PC-9 (cell line): Measurements from ENCODE around the gene CUX1. TPM values are rescaled to one million over a fixed set of nuclear protein-coding genes. Genes with fewer than 3 reads are reported as not detected.
A peak's percentile ranks its signal among the peaks of the same experiment; 100 is the strongest.

Experiments
- BruUV-seq: library from RNA; stranded (reverse); fragments of 400-500 nt; replicated peaks from 2 replicates; lab custom pipeline; 2021; lab: Mats Ljungman, UMichigan
- CTCF ChIA-PET: fragments of 300-600 bp; sonication (Branson Sonifier 250); formaldehyde crosslinking; loops from one replicate; lab custom pipeline; 2022; ENCODE audit warnings: antibody characterized with exemption; lab: Charles Lee
- POLR2A ChIA-PET: fragments of 300-600 bp; sonication (Branson Sonifier 250); formaldehyde crosslinking; loops from one replicate; lab custom pipeline; 2022; ENCODE audit warnings: antibody characterized with exemption; ENCODE audit not compliant: unreplicated experiment; lab: Charles Lee
- DNase-seq, 2 experiments: peaks; one replicate each; pipeline versions ENCODE4 v3.0.0 to v3.0.0-alpha.2; 2015 to 2022; ENCODE audit warnings: mixed read lengths in 1 of 2
- H2AFZ ChIP-seq: fragments of 200-600 bp; sonication (generic); 2 replicates; pipeline ENCODE4 v1.8.1; 2017; ENCODE audit warnings: antibody characterized with exemption
- H3F3A ChIP-seq: fragments of 200-600 bp; sonication (generic); 2 replicates; pipeline ENCODE4 v1.8.1; 2017; ENCODE audit warnings: antibody characterized with exemption, mild to moderate bottlenecking, low read depth; ENCODE audit not compliant: insufficient read depth
- H3K27ac ChIP-seq: fragments of 200-600 bp; sonication (generic); 2 replicates; pipeline ENCODE4 v1.6.1; 2016; ENCODE audit warnings: mixed run types
- H3K27me3 ChIP-seq: fragments of 200-600 bp; sonication (generic); 2 replicates; pipeline ENCODE4 v1.6.1; 2016; ENCODE audit warnings: low read depth, mixed run types; ENCODE audit not compliant: insufficient read depth
- H3K36me3 ChIP-seq: fragments of 200-600 bp; sonication (generic); 2 replicates; pipeline ENCODE4 v1.6.1; 2016; ENCODE audit warnings: low read depth, mixed run types
- H3K4me1 ChIP-seq: fragments of 200-600 bp; sonication (generic); replicated peaks from 2 replicates; pipeline ENCODE4 v1.6.1; 2016; ENCODE audit warnings: mixed run types; ENCODE audit not compliant: insufficient read depth
- H3K4me2 ChIP-seq: fragments of 200-600 bp; sonication (generic); 2 replicates; pipeline ENCODE4 v1.6.1; 2017; ENCODE audit warnings: mixed run types
- H3K4me3 ChIP-seq: fragments of 200-600 bp; sonication (generic); 2 replicates; pipeline ENCODE4 v1.6.1; 2016; ENCODE audit warnings: mixed run types
- H3K79me2 ChIP-seq: fragments of 200-600 bp; sonication (generic); 2 replicates; pipeline ENCODE4 v1.6.1; 2017; ENCODE audit warnings: low read depth, mixed run types
- H3K9me2 ChIP-seq: fragments of 200-600 bp; sonication (generic); 2 replicates; pipeline ENCODE4 v1.8.1; 2017; ENCODE audit warnings: mild to moderate bottlenecking; ENCODE audit not compliant: insufficient read depth
- H3K9me3 ChIP-seq: fragments of 200-600 bp; sonication (generic); 2 replicates; pipeline ENCODE4 v1.8.1; 2016; ENCODE audit warnings: low read depth; ENCODE audit not compliant: insufficient read depth
- H4K20me1 ChIP-seq: fragments of 200-600 bp; sonication (generic); 2 replicates; pipeline ENCODE4 v1.8.1; 2017; ENCODE audit not compliant: insufficient read depth
- CTCF ChIP-seq: fragments of 200-600 bp; sonication (generic); conservative IDR thresholded peaks from 2 replicates; pipeline ENCODE4 v1.6.1; 2017; ENCODE audit warnings: mixed run types, antibody characterized with exemption, mild to moderate bottlenecking, moderate library complexity
- EZH2 ChIP-seq: fragments of 200-600 bp; sonication (generic); IDR thresholded peaks from 2 replicates; pipeline ENCODE4 v1.8.0; 2017; ENCODE audit warnings: antibody characterized with exemption, low read depth
- intact Hi-C: fragments of 100-400 bp; cut with micrococcal nuclease; formaldehyde crosslinking; loops from one replicate; pipeline ENCODE4 v1.10.0; 2022; ENCODE audit not compliant: unreplicated experiment
- total RNA-seq: library from RNA; stranded (reverse); gene quantifications from 2 replicates; pipeline ENCODE4 v1.2.3, GENCODE V29; 2021

CUX1 gene
- total RNA-seq, 1 experiment from 2014 or later: 83.3 TPM

GRCh38 chr7:102098986-102099385, 281.6 kb downstream of the CUX1 start:
- CTCF ChIA-PET: no interaction called here

GRCh38 chr7:102099474-102099873, 282.0 kb downstream of the CUX1 start:
- no peak for DNase-seq
- H3K79me2 ChIP-seq: no peaks in the 10 kb centered on the region
- intact Hi-C loops: no loop called here
- H3K36me3 ChIP-seq: no peaks in the 10 kb centered on the region
- no peak overlapping the region for H2AFZ ChIP-seq
- H4K20me1 ChIP-seq: no peaks in the 10 kb centered on the region
- no peaks in the 10 kb centered on the region for H3K27me3 ChIP-seq
- H3K9me3 ChIP-seq: no peaks in the 10 kb centered on the region
- no peaks in the 10 kb centered on the region for H3K9me2 ChIP-seq
- ChIA-PET POLR2A (no interaction called here), CTCF (no interaction called here)
- no peaks in the 10 kb centered on the region; the same call in 1 of the 2 replicates for H3F3A ChIP-seq
- BruUV-seq: no TSS peak
- H3K4me1 ChIP-seq: 0 out of 2 replicates have a peak, but pooled peaks cover 6% of the 10 kb centered on the region
- no peak overlapping the region for H3K4me3 ChIP-seq
- H3K4me2 ChIP-seq: no peak overlapping the region
- no peak overlapping the region for H3K27ac ChIP-seq
- no peak for TF ChIP-seq CTCF
- TF ChIP-seq EZH2: no peak

More at GRCh38 chr7:102098986-102099385, 281.6 kb downstream of the CUX1 start:
- Histone ChIP-seq H4K20me1 (no peaks in the 10 kb centered on the region), H3K27me3 (no peaks in the 10 kb centered on the region), H3K4me1 (0 out of 2 replicates have a peak, but pooled peaks cover 6% of the 10 kb centered on the region), H3K36me3 (no peaks in the 10 kb centered on the region), H3K4me2 (no peak overlapping the region), H2AFZ (no peak overlapping the region), H3K9me3 (no peaks in the 10 kb centered on the region), H3F3A (no peaks in the 10 kb centered on the region; the same call in 1 of the 2 replicates), H3K27ac (no peak overlapping the region), H3K4me3 (no peak overlapping the region), H3K79me2 (no peaks in the 10 kb centered on the region), H3K9me2 (no peaks in the 10 kb centered on the region)
- DNase-seq: no peak
- POLR2A ChIA-PET: no interaction called here
- intact Hi-C loops: no loop called here
- TF ChIP-seq EZH2: no peak
- TF ChIP-seq CTCF: no peak
- no TSS peak for BruUV-seq

- intact Hi-C loops: no loop called here
- H3K4me2 ChIP-seq: no peak overlapping the region
- H3K27ac ChIP-seq: no peak overlapping the region
- peak in 1 of 2 experiments; percentile 71 for DNase-seq
- no peak overlapping the region for H2AFZ ChIP-seq
- no peaks in the 10 kb centered on the region for H4K20me1 ChIP-seq
- H3K9me2 ChIP-seq: no peaks in the 10 kb centered on the region
- ChIA-PET CTCF (no interaction called here), POLR2A (no interaction called here)
- H3K4me3 ChIP-seq: no peak overlapping the region
- H3K4me1 ChIP-seq: 0 out of 2 replicates have a peak, but pooled peaks cover 6% of the 10 kb centered on the region
- H3K27me3 ChIP-seq: no peaks in the 10 kb centered on the region
- no peaks in the 10 kb centered on the region; the same call in 1 of the 2 replicates for H3F3A ChIP-seq
- no peak for TF ChIP-seq EZH2
- no peak for TF ChIP-seq CTCF
- no peaks in the 10 kb centered on the region for H3K79me2 ChIP-seq
- no TSS peak for BruUV-seq
- no peaks in the 10 kb centered on the region for H3K36me3 ChIP-seq
- no peaks in the 10 kb centered on the region for H3K9me3 ChIP-seq
Observed at GRCh38 chr7:102101111-102101551, 283.7 kb downstream of the CUX1 start.
